H9 (cell line): ENCODE measurements around the gene ERICH6. TPM values are rescaled to one million over a fixed set of nuclear protein-coding genes. Genes with fewer than 3 reads are reported as not detected.

ENCODE experiments used
- DNase-seq: peaks from one replicate; pipeline ENCODE4 v3.0.0-alpha.2; 2017
- H2AFZ ChIP-seq: one replicate; pipeline ENCODE4 v1.6.1; 2013; ENCODE audit warnings: mild to moderate bottlenecking, low read length, control low read depth, moderate library complexity
- H2AK5ac ChIP-seq: 2 replicates; pipeline ENCODE4 v1.6.1; 2013; ENCODE audit warnings: low read length, control low read depth, mixed read lengths; ENCODE audit not compliant: insufficient read length
- H2BK120ac ChIP-seq: one replicate; pipeline ENCODE4 v1.6.1; 2013; ENCODE audit warnings: low read depth, mild to moderate bottlenecking, low read length, control low read depth, inconsistent platforms; ENCODE audit not compliant: poor library complexity, severe bottlenecking
- H2BK12ac ChIP-seq: 2 replicates; pipeline ENCODE4 v1.6.1; 2013; ENCODE audit warnings: low read length, control low read depth, mixed read lengths, low read depth; ENCODE audit not compliant: insufficient read length
- H2BK15ac ChIP-seq: 2 replicates; pipeline ENCODE4 v1.6.1; 2013; ENCODE audit warnings: low read depth, low read length, control low read depth
- H2BK20ac ChIP-seq: one replicate; pipeline ENCODE4 v1.6.1; 2013; ENCODE audit warnings: low read depth, mild to moderate bottlenecking, low read length, control low read depth, inconsistent platforms; ENCODE audit not compliant: poor library complexity, severe bottlenecking
- H2BK5ac ChIP-seq: 2 replicates; pipeline ENCODE4 v1.6.1; 2013; ENCODE audit warnings: low read length, control low read depth, mixed read lengths; ENCODE audit not compliant: insufficient read length
- H3K14ac ChIP-seq: 2 replicates; pipeline ENCODE4 v1.6.1; 2013; ENCODE audit warnings: low read length, control low read depth; ENCODE audit not compliant: insufficient read depth
- H3K18ac ChIP-seq: 2 replicates; pipeline ENCODE4 v1.6.1; 2013; ENCODE audit warnings: low read depth, mild to moderate bottlenecking, mixed read lengths, low read length, control low read depth; ENCODE audit not compliant: insufficient read length
- H3K23ac ChIP-seq: 2 replicates; pipeline ENCODE4 v1.6.1; 2013; ENCODE audit warnings: low read length, control low read depth, mixed read lengths, low read depth; ENCODE audit not compliant: insufficient read length
- H3K23me2 ChIP-seq: 2 replicates; pipeline ENCODE4 v1.6.1; 2013; ENCODE audit warnings: low read depth, mild to moderate bottlenecking, mixed read lengths, low read length, control low read depth; ENCODE audit not compliant: insufficient read length, poor library complexity, severe bottlenecking
- H3K27ac ChIP-seq: 2 replicates; pipeline ENCODE4 v1.5.1; 2013; ENCODE audit warnings: low read length, control low read depth, mixed read lengths, low read depth; ENCODE audit not compliant: insufficient read length
- H3K27me3 ChIP-seq: 2 replicates; pipeline ENCODE4 v1.6.1; 2013; ENCODE audit warnings: low read length, control low read depth, inconsistent platforms; ENCODE audit not compliant: insufficient read depth
- H3K4ac ChIP-seq: 2 replicates; pipeline ENCODE4 v1.6.1; 2013; ENCODE audit warnings: low read depth, mild to moderate bottlenecking, control low read depth, inconsistent platforms, low read length, moderate library complexity
- H3K4me1 ChIP-seq: 2 replicates; pipeline ENCODE4 v1.6.1; 2013; ENCODE audit warnings: low read length, control low read depth, inconsistent platforms; ENCODE audit not compliant: insufficient read depth
- H3K4me2 ChIP-seq: 2 replicates; pipeline ENCODE4 v1.6.1; 2013; ENCODE audit warnings: low read length, control low read depth, mixed read lengths; ENCODE audit not compliant: insufficient read length, insufficient read depth
- H3K56ac ChIP-seq: 2 replicates; pipeline ENCODE4 v1.6.1; 2013; ENCODE audit warnings: low read depth, mild to moderate bottlenecking, mixed read lengths, low read length, control low read depth; ENCODE audit not compliant: insufficient read length
- H3K79me1 ChIP-seq: 2 replicates; pipeline ENCODE4 v1.6.1; 2013; ENCODE audit warnings: low read depth, mild to moderate bottlenecking, moderate library complexity, low read length, control low read depth, inconsistent platforms; ENCODE audit not compliant: insufficient read depth, poor library complexity, severe bottlenecking
- H3K79me2 ChIP-seq: 2 replicates; pipeline ENCODE4 v1.6.1; 2013; ENCODE audit warnings: low read length, control low read depth, inconsistent platforms; ENCODE audit not compliant: insufficient read depth
- H3K9ac ChIP-seq: 2 replicates; pipeline ENCODE4 v1.6.1; 2013; ENCODE audit warnings: low read length, control low read depth, mixed read lengths; ENCODE audit not compliant: insufficient read length; ENCODE audit errors: extremely low read depth
- H3K9me3 ChIP-seq: one replicate; pipeline ENCODE4 v1.6.1; 2013; ENCODE audit warnings: low read depth, low read length, inconsistent platforms; ENCODE audit not compliant: control insufficient read depth
- H3T11ph ChIP-seq: one replicate; pipeline ENCODE4 v1.6.1; 2013; ENCODE audit warnings: mild to moderate bottlenecking, low read length, control low read depth, inconsistent platforms
- H4K20me1 ChIP-seq: one replicate; pipeline ENCODE4 v1.6.1; 2013; ENCODE audit not compliant: control insufficient read depth, insufficient read length, insufficient read depth
- H4K5ac ChIP-seq: 2 replicates; pipeline ENCODE4 v1.6.1; 2013; ENCODE audit warnings: low read depth, mild to moderate bottlenecking, mixed read lengths, low read length, control low read depth; ENCODE audit not compliant: insufficient read length
- H4K8ac ChIP-seq: replicated peaks from 2 replicates; pipeline ENCODE4 v1.6.1; 2013; ENCODE audit warnings: low read length, control low read depth, mixed read lengths, low read depth; ENCODE audit not compliant: insufficient read length
- H4K91ac ChIP-seq: 2 replicates; pipeline ENCODE4 v1.6.1; 2013; ENCODE audit warnings: low read depth, mild to moderate bottlenecking, moderate library complexity, mixed read lengths, low read length, control low read depth; ENCODE audit not compliant: insufficient read length
- H3K27ac Mint-ChIP-seq, 3 experiments: 2 replicates in 2 of 3; 3 replicates in 1 of 3; pipeline ENCODE4 v1.8.0; 2020 to 2021; ENCODE audit warnings: mixed read lengths in 3 of 3, mild to moderate bottlenecking in 1 of 3, moderate library complexity in 1 of 3
- H3K27me3 Mint-ChIP-seq: 2 replicates; pipeline ENCODE4 v1.8.0; 2021; ENCODE audit warnings: low read depth, mild to moderate bottlenecking, moderate library complexity, mixed read lengths
- H3K36me3 Mint-ChIP-seq, 3 experiments: 2 replicates in 2 of 3; 3 replicates in 1 of 3; pipeline ENCODE4 v1.8.0; 2020 to 2021; ENCODE audit warnings: low read depth in 3 of 3, mixed read lengths in 3 of 3; ENCODE audit not compliant: insufficient read depth in 1 of 3
- H3K4me1 Mint-ChIP-seq, 2 experiments: 2 replicates each; pipeline ENCODE4 v1.8.0; 2020; ENCODE audit warnings: mixed read lengths in 2 of 2
- H3K4me3 Mint-ChIP-seq, 2 experiments: 2 replicates in 1 of 2; 3 replicates in 1 of 2; pipeline ENCODE4 v1.8.0; 2020 to 2021; ENCODE audit warnings: mild to moderate bottlenecking in 2 of 2, mixed read lengths in 2 of 2, moderate library complexity in 1 of 2
- H3K9me3 Mint-ChIP-seq, 2 experiments: 2 replicates in 1 of 2; 3 replicates in 1 of 2; pipeline ENCODE4 v1.8.0; 2020; ENCODE audit warnings: mild to moderate bottlenecking in 2 of 2, mixed read lengths in 2 of 2, moderate library complexity in 1 of 2
- total RNA-seq: library from RNA; stranded (reverse); gene quantifications from 2 replicates; pipeline ENCODE4 v1.2.1, GENCODE V29; 2021
- TF ChIP-seq, protein P1 (sequence below): fragments of 200-600 bp; sonication (generic); conservative IDR thresholded peaks from 3 replicates; pipeline ENCODE4 v1.8.0; 2021; ENCODE audit warnings: antibody characterized with exemption, mild to moderate bottlenecking

Gene ERICH6
- total RNA-seq, 1 experiment from 2014 or later: not detected

DNA sequence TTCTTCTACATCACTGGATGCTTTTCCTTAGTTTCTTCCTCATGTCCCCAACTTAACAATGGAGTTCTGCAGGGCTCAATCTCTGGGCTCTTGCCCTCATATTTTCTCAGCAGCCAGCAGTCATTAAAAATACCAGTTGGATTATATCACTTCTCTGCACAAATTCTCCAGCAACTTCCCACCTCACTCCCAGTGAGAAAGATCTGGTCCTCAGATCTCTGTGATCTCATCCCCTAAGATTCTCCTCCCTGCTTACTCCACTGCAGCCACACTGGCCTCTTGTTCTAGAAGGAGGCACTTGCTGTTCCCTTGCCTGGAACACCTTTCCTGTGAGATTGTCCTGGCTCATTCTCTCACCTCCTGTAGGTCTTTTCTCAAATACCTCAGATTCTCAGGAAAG, 6.1 kb downstream of the ERICH6 start:
- peaks cover 5% of the 10 kb centered on the region for H3K27me3 Mint-ChIP-seq
- Histone ChIP-seq H4K5ac (no peak overlapping the region), H3K14ac (no peak overlapping the region), H3K9ac (no peak overlapping the region), H3K9me3 (peaks cover 6% of the 10 kb centered on the region), H2AFZ (no peak overlapping the region), H2BK12ac (no peak overlapping the region), H3K79me2 (no peaks in the 10 kb centered on the region), H4K20me1 (no peaks in the 10 kb centered on the region), H3K4ac (no peak overlapping the region), H2BK120ac (no peak overlapping the region), H4K91ac (no peak overlapping the region), H3K4me1 (no peaks in the 10 kb centered on the region), H4K8ac (no peak overlapping the region), H3K27me3 (no peaks in the 10 kb centered on the region), H2AK5ac (no peak overlapping the region), H2BK15ac (no peak overlapping the region), H3K27ac (no peak overlapping the region), H2BK5ac (no peak overlapping the region), H2BK20ac (no peak overlapping the region), H3K79me1 (no peaks in the 10 kb centered on the region), H3K4me2 (no peak overlapping the region), H3K23ac (no peak overlapping the region), H3K56ac (no peak overlapping the region), H3T11ph (no peak overlapping the region), H3K18ac (no peak overlapping the region), H3K23me2 (no peaks in the 10 kb centered on the region)
- peaks cover 3 to 9% (median 8%) of the 10 kb centered on the region in 3 experiments; a peak in 6 of 7 replicates for H3K36me3 Mint-ChIP-seq
- DNase-seq: no peak
- H3K9me3 Mint-ChIP-seq: peaks cover 22% of the 10 kb centered on the region in 2 experiments
- H3K27ac Mint-ChIP-seq: no peak overlapping the region
- TF ChIP-seq, protein P1, sequence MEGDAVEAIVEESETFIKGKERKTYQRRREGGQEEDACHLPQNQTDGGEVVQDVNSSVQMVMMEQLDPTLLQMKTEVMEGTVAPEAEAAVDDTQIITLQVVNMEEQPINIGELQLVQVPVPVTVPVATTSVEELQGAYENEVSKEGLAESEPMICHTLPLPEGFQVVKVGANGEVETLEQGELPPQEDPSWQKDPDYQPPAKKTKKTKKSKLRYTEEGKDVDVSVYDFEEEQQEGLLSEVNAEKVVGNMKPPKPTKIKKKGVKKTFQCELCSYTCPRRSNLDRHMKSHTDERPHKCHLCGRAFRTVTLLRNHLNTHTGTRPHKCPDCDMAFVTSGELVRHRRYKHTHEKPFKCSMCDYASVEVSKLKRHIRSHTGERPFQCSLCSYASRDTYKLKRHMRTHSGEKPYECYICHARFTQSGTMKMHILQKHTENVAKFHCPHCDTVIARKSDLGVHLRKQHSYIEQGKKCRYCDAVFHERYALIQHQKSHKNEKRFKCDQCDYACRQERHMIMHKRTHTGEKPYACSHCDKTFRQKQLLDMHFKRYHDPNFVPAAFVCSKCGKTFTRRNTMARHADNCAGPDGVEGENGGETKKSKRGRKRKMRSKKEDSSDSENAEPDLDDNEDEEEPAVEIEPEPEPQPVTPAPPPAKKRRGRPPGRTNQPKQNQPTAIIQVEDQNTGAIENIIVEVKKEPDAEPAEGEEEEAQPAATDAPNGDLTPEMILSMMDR: no peak
- H3K4me3 Mint-ChIP-seq: no peak overlapping the region
- H3K4me1 Mint-ChIP-seq: no peaks in the 10 kb centered on the region
